Measurements from ENCODE around the gene PPIB.

Gene PPIB

GRCh38 chr15:64191971-64192830, 29.4 kb upstream of the PPIB start:
- ChIA-PET CTCF (no interaction called here), POLR2A (no interaction called here)
- no peak for DNase-seq (ENCODE audit: extremely low spot score)
- no peak for TF ChIP-seq TARDBP (IDR thresholded peaks at IDR 0.05)
- TF ChIP-seq L3MBTL2 (conservative IDR thresholded peaks at IDR 0.05): no peak
- TF ChIP-seq ZNF384 (IDR thresholded peaks at IDR 0.05): no peak
- TF ChIP-seq SUZ12 (IDR thresholded peaks at IDR 0.05): no peak
- no peak for TF ChIP-seq HDGF (IDR thresholded peaks at IDR 0.05; ENCODE audit: borderline replicate concordance)
- no peak for TF ChIP-seq NFRKB (IDR thresholded peaks at IDR 0.05)
- no peak for TF ChIP-seq LEF1 (IDR thresholded peaks at IDR 0.05; ENCODE audit: borderline replicate concordance)
- TF ChIP-seq FOXM1 (IDR thresholded peaks at IDR 0.05; ENCODE audit: borderline replicate concordance): no peak
- no peak for TF ChIP-seq ELF4 (IDR thresholded peaks at IDR 0.05)
- TF ChIP-seq CTBP1 (IDR thresholded peaks at IDR 0.05; ENCODE audit: borderline replicate concordance): no peak
- TF ChIP-seq PKNOX1 (IDR thresholded peaks at IDR 0.05): no peak
- no peak for TF ChIP-seq FOXK2 (IDR thresholded peaks at IDR 0.05)
- no peak for TF ChIP-seq BHLHE40 (IDR thresholded peaks at IDR 0.05; ENCODE audit: borderline replicate concordance)
- TF ChIP-seq FOXA1 (IDR thresholded peaks at IDR 0.05): no peak
- TF ChIP-seq ARNT (IDR thresholded peaks at IDR 0.05): no peak
- no peak for TF ChIP-seq SP1 (IDR thresholded peaks at IDR 0.05)

GRCh38 chr15:64187396-64188191, 24.8 kb upstream of the PPIB start:
- ChIA-PET CTCF (interaction anchor here (0.5 to 0.7 kb wide), 2 partner anchors 111 to 206 kb away, joined by 3 read pairs; no protein-coding TSS in a partner anchor), POLR2A (no interaction called here)
- no peak for DNase-seq (ENCODE audit: extremely low spot score)
- TF ChIP-seq FOXM1 (IDR thresholded peaks at IDR 0.05; ENCODE audit: borderline replicate concordance): no peak
- 0 out of 2 replicates have a peak, but pooled peaks have one; percentile 7 for TF ChIP-seq PKNOX1 (IDR thresholded peaks at IDR 0.05)
- TF ChIP-seq ELF4 (IDR thresholded peaks at IDR 0.05): no peak
- no peak for TF ChIP-seq FOXA1 (IDR thresholded peaks at IDR 0.05)
- no peak for TF ChIP-seq SP1 (IDR thresholded peaks at IDR 0.05)

GRCh38 chr15:64185146-64185911, 22.5 kb upstream of the PPIB start:
- no peak for TF ChIP-seq BHLHE40 (IDR thresholded peaks at IDR 0.05; ENCODE audit: borderline replicate concordance)
- TF ChIP-seq FOXK2 (IDR thresholded peaks at IDR 0.05): no peak
- no peak for TF ChIP-seq PKNOX1 (IDR thresholded peaks at IDR 0.05)
- TF ChIP-seq LEF1 (IDR thresholded peaks at IDR 0.05; ENCODE audit: borderline replicate concordance): no peak
- TF ChIP-seq FOXM1 (IDR thresholded peaks at IDR 0.05; ENCODE audit: borderline replicate concordance): no peak
- no peak for TF ChIP-seq CTBP1 (IDR thresholded peaks at IDR 0.05; ENCODE audit: borderline replicate concordance)
- TF ChIP-seq NFRKB (IDR thresholded peaks at IDR 0.05): no peak
- TF ChIP-seq ZNF384 (IDR thresholded peaks at IDR 0.05): no peak
- no peak for TF ChIP-seq ELF4 (IDR thresholded peaks at IDR 0.05)
- TF ChIP-seq TARDBP (IDR thresholded peaks at IDR 0.05): no peak
- no peak for TF ChIP-seq ARNT (IDR thresholded peaks at IDR 0.05)
- no peak for TF ChIP-seq HDGF (IDR thresholded peaks at IDR 0.05; ENCODE audit: borderline replicate concordance)
- POLR2A ChIA-PET: no interaction called here
- CTCF ChIA-PET: no interaction called here
- no peak for DNase-seq (ENCODE audit: extremely low spot score)

- ChIA-PET POLR2A (no interaction called here), CTCF (no interaction called here)
- no peak for TF ChIP-seq HDGF (IDR thresholded peaks at IDR 0.05; ENCODE audit: borderline replicate concordance)
- TF ChIP-seq FOXK2 (IDR thresholded peaks at IDR 0.05): no peak
- no peak for TF ChIP-seq TARDBP (IDR thresholded peaks at IDR 0.05)
- no peak for TF ChIP-seq SP1 (IDR thresholded peaks at IDR 0.05)
- TF ChIP-seq BHLHE40 (IDR thresholded peaks at IDR 0.05; ENCODE audit: borderline replicate concordance): no peak
- no peak for TF ChIP-seq ZNF384 (IDR thresholded peaks at IDR 0.05)
- DNase-seq (ENCODE audit: extremely low spot score): no peak
These were observed 20.1 kb upstream of the PPIB start for GRCh38 chr15:64182859-64183370.

- CTCF ChIA-PET: no interaction called here
- DNase-seq (ENCODE audit: extremely low spot score): no peak
- TF ChIP-seq L3MBTL2 (conservative IDR thresholded peaks at IDR 0.05): no peak
- TF ChIP-seq LEF1 (IDR thresholded peaks at IDR 0.05; ENCODE audit: borderline replicate concordance): no peak
- TF ChIP-seq ELF4 (IDR thresholded peaks at IDR 0.05): no peak
- no peak for TF ChIP-seq FOXA1 (IDR thresholded peaks at IDR 0.05)
- POLR2A ChIA-PET: no interaction called here
These were observed 17.5 kb upstream of the PPIB start for GRCh38 chr15:64180235-64180824.
